Endothelial cell of umbilical vein (primary cell): Measurements from ENCODE around the gene DLD. TPM values are rescaled to one million over a fixed set of nuclear protein-coding genes. Genes with fewer than 3 reads are reported as not detected.
"Not testable (repeated sequence)": the region's sequence is repeated elsewhere in the genome, so short reads cannot be mapped to it uniquely, and the experiment has no call there.

Source experiments
- BruUV-seq: library from RNA; stranded (reverse); fragments of 400-500 nt; replicated peaks from 2 replicates; lab custom pipeline; 2021; lab: Mats Ljungman, UMichigan
- CTCF ChIA-PET: fragments of 300-600, 350-600 bp; sonication (Branson Sonifier 250); formaldehyde crosslinking; loops from one replicate; lab custom pipeline; 2021; ENCODE audit warnings: antibody characterized with exemption, inconsistent platforms; lab: Charles Lee
- POLR2A ChIA-PET: fragments of 300-600, 350-600 bp; sonication (Branson Sonifier 250); formaldehyde crosslinking; loops from one replicate; lab custom pipeline; 2021; ENCODE audit warnings: antibody characterized with exemption, inconsistent platforms; lab: Charles Lee
- DNase-seq: peaks from one replicate; pipeline ENCODE4 v3.0.0-alpha.2; 2011; ENCODE audit warnings: low read depth, low spot score
- FAIRE-seq: peaks from 2 replicates; lab custom pipeline; 2011; peaks lifted over from hg19 to GRCh38; lab: Jason Lieb, UNC
- H2AFZ ChIP-seq: 2 replicates; pipeline ENCODE4 v1.6.0; 2012; ENCODE audit warnings: low read depth, low read length, control low read depth, inconsistent platforms
- H3K27ac ChIP-seq: 2 replicates; pipeline ENCODE4 v1.5.1; 2011; ENCODE audit warnings: low read depth, mild to moderate bottlenecking, control low read depth, low read length, moderate library complexity; ENCODE audit not compliant: insufficient read depth
- H3K27me3 ChIP-seq, 2 experiments: 2 replicates each; pipeline versions ENCODE4 v1.6.0 to v1.6.1; 2011; ENCODE audit warnings: low read length in 2 of 2, mixed read lengths in 1 of 2; ENCODE audit not compliant: control insufficient read depth in 2 of 2, insufficient read depth in 2 of 2
- H3K36me3 ChIP-seq, 2 experiments: 2 replicates in 1 of 2; 3 replicates in 1 of 2; pipeline ENCODE4 v1.5.1; 2011; ENCODE audit warnings: low read length in 2 of 2, mild to moderate bottlenecking in 1 of 2, moderate library complexity in 1 of 2; ENCODE audit not compliant: control insufficient read depth in 2 of 2, insufficient read depth in 2 of 2; ENCODE audit errors: extremely low read depth in 1 of 2
- H3K4me1 ChIP-seq: 3 replicates; pipeline ENCODE4 v1.5.1; 2011; ENCODE audit warnings: mild to moderate bottlenecking, low read length; ENCODE audit not compliant: control insufficient read depth, insufficient read depth; ENCODE audit errors: extremely low read depth
- H3K4me2 ChIP-seq: 2 replicates; pipeline ENCODE4 v1.6.1; 2011; ENCODE audit warnings: low read length, control low read depth, mixed read lengths; ENCODE audit not compliant: insufficient read depth
- H3K4me3 ChIP-seq, 3 experiments: fragments of 200-600 bp in 1 of 3; sonication (generic), shearing (Covaris generic) in 1 of 3; replicated peaks in 1 of 3; 2 replicates each; pipeline ENCODE4 v1.5.1; 2011 to 2016; ENCODE audit warnings: control low read depth in 3 of 3, low read length in 3 of 3, mild to moderate bottlenecking in 2 of 3, inconsistent platforms in 1 of 3, low read depth in 1 of 3, moderate library complexity in 1 of 3; ENCODE audit not compliant: insufficient read depth in 1 of 3
- H3K79me2 ChIP-seq: 2 replicates; pipeline ENCODE4 v1.6.0; 2012; ENCODE audit warnings: low read length, inconsistent platforms; ENCODE audit not compliant: control insufficient read depth, insufficient read depth
- H3K9ac ChIP-seq: replicated peaks from 2 replicates; pipeline ENCODE3; 2011; ENCODE audit warnings: low read length, control low read depth; ENCODE audit not compliant: insufficient read depth; ENCODE audit errors: extremely low read depth
- H3K9me1 ChIP-seq: replicated peaks from 3 replicates; pipeline ENCODE4 v1.6.0; 2011; ENCODE audit warnings: mild to moderate bottlenecking, low read length; ENCODE audit not compliant: control insufficient read depth, insufficient read depth; ENCODE audit errors: extremely low read depth
- H3K9me3 ChIP-seq: replicated peaks from 2 replicates; pipeline ENCODE4 v1.5.1; 2012; ENCODE audit warnings: low read length, inconsistent platforms; ENCODE audit not compliant: control insufficient read depth, insufficient read depth
- H4K20me1 ChIP-seq: replicated peaks from 2 replicates; pipeline ENCODE3; 2011; ENCODE audit warnings: mild to moderate bottlenecking, low read length; ENCODE audit not compliant: control insufficient read depth, insufficient read depth; ENCODE audit errors: extremely low read depth
- CTCF ChIP-seq, 2 donors: IDR thresholded peaks; 1 replicate in 1 of 2; 2 replicates in 1 of 2; pipeline ENCODE4 v1.5.1; 2011; ENCODE audit warnings: low read length in 2 of 2, mild to moderate bottlenecking in 2 of 2, moderate library complexity in 2 of 2, control low read depth in 1 of 2, inconsistent platforms in 1 of 2, low read depth in 1 of 2; ENCODE audit not compliant: insufficient read depth in 1 of 2; ENCODE audit errors: extremely low read depth in 1 of 2
- EZH2 ChIP-seq: IDR thresholded peaks from 2 replicates; pipeline ENCODE4 v1.6.1; 2012; ENCODE audit warnings: borderline replicate concordance, low read depth, mild to moderate bottlenecking, moderate library complexity, low read length, inconsistent platforms; ENCODE audit not compliant: severe bottlenecking
- FOS ChIP-seq: IDR thresholded peaks from 2 replicates; pipeline ENCODE4 v1.6.1; 2011; ENCODE audit warnings: mild to moderate bottlenecking, low read length, moderate library complexity, borderline replicate concordance; ENCODE audit not compliant: insufficient read depth
- GATA2 ChIP-seq: IDR thresholded peaks from 2 replicates; pipeline ENCODE4 v1.7.0; 2011; ENCODE audit warnings: low read depth, mild to moderate bottlenecking, moderate library complexity, mixed read lengths, low read length; ENCODE audit not compliant: insufficient read length, insufficient read depth
- JUN ChIP-seq: IDR thresholded peaks from 2 replicates; pipeline ENCODE4 v1.6.1; 2011; ENCODE audit warnings: borderline replicate concordance, low read depth; ENCODE audit not compliant: insufficient read length, insufficient read depth
- MAX ChIP-seq: IDR thresholded peaks from 2 replicates; pipeline ENCODE4 v1.6.1; 2011; ENCODE audit not compliant: insufficient read depth, insufficient read length
- MYC ChIP-seq: IDR thresholded peaks from one replicate; pipeline ENCODE4 v1.6.1; 2011; ENCODE audit warnings: mild to moderate bottlenecking, low read depth, low read length
- POLR2A ChIP-seq: IDR thresholded peaks from 2 replicates; pipeline ENCODE4 v1.6.1; 2012; ENCODE audit warnings: low read depth, mild to moderate bottlenecking, control low read depth, low read length
- POLR2AphosphoS5 ChIP-seq: IDR thresholded peaks from 2 replicates; pipeline ENCODE4 v1.6.1; 2012; ENCODE audit warnings: low read depth, mild to moderate bottlenecking, control low read depth, low read length, moderate library complexity; ENCODE audit not compliant: insufficient read depth
- dilution Hi-C: fragments of 300-500 bp; cut with MboI; formaldehyde crosslinking; loops from one replicate; pipeline ENCODE4 v1.15.0; 2019; ENCODE audit warnings: low sequenced_read_pairs; ENCODE audit not compliant: extremely low pct_ligation_motif_present
- intact Hi-C: fragments of 100-400 bp; cut with micrococcal nuclease; formaldehyde crosslinking; loops from one replicate; pipeline ENCODE4 v1.10.0; 2022
- polyA plus RNA-seq, 4 experiments: library from polyadenylated mRNA; depleted of rRNA in 3 of 4; stranded (reverse) in 3 of 4; unstranded in 1 of 4; fragments of >200 nt; gene quantifications; 2 replicates each; pipeline versions ENCODE4 v1.2.1 to v1.2.3, GENCODE V29; 2011 to 2012; ENCODE audit warnings: missing spikeins in 1 of 4
- total RNA-seq: library from RNA; stranded (reverse); gene quantifications from 2 replicates; pipeline ENCODE4 v1.2.3, GENCODE V29; 2021

DLD gene
- total and polyA plus RNA-seq, 2 donors (not counting 3 experiments of a cell fraction or from before 2014, with no cell fraction given): 61.7 to 95.0 TPM

GRCh38 chr7:107847836-107848175, 43.2 kb upstream of the DLD start:
- H2AFZ ChIP-seq, FAIRE-seq, H3K36me3 ChIP-seq, H3K27ac ChIP-seq, H3K9me3 ChIP-seq, dilution Hi-C loops, DNase-seq, BruUV-seq, H3K79me2 ChIP-seq, H3K9ac ChIP-seq, H3K4me3 ChIP-seq, POLR2A ChIA-PET, H3K4me1 ChIP-seq, H3K9me1 ChIP-seq, H4K20me1 ChIP-seq, H3K4me2 ChIP-seq, CTCF ChIA-PET, intact Hi-C loops: not testable (repeated sequence)
- H3K27me3 ChIP-seq: peaks cover 2 to 13% of the 10 kb centered on the region in 2 experiments

- H2AFZ ChIP-seq, H3K4me2 ChIP-seq, H3K4me1 ChIP-seq, FAIRE-seq, H4K20me1 ChIP-seq, POLR2A ChIA-PET, intact Hi-C loops, H3K36me3 ChIP-seq, BruUV-seq, H3K9me1 ChIP-seq, H3K79me2 ChIP-seq, DNase-seq, H3K4me3 ChIP-seq, H3K9me3 ChIP-seq, dilution Hi-C loops, H3K27ac ChIP-seq, CTCF ChIA-PET, H3K9ac ChIP-seq: not testable (repeated sequence)
- H3K27me3 ChIP-seq: peaks cover 2 to 13% of the 10 kb centered on the region in 2 experiments
These were observed 42.8 kb upstream of the DLD start for GRCh38 chr7:107848211-107848610.

- H3K79me2 ChIP-seq: no peaks in the 10 kb centered on the region
- no peaks in the 10 kb centered on the region for H3K9me1 ChIP-seq
- no peaks in the 10 kb centered on the region for H3K9me3 ChIP-seq
- no peak for TF ChIP-seq CTCF (IDR thresholded peaks at IDR 0.05; ENCODE audit: extremely low read depth in 1 of 2, insufficient read depth in 1 of 2, low read depth in 1 of 2, low read length in 2 of 2)
- no peak for TF ChIP-seq FOS
- no peak for TF ChIP-seq JUN
- no peak for TF ChIP-seq GATA2
- no peak for TF ChIP-seq EZH2
- no peak for TF ChIP-seq POLR2AphosphoS5
- no peak for TF ChIP-seq MAX
- TF ChIP-seq POLR2A: no peak
- no peak for TF ChIP-seq MYC
- intact Hi-C loops (no loop called here), dilution Hi-C loops (no loop called here)
- no peak overlapping the region for H2AFZ ChIP-seq
- no TSS peak for BruUV-seq
- H3K36me3 ChIP-seq: no peaks in the 10 kb centered on the region
- H3K9ac ChIP-seq: no peak overlapping the region
- H3K4me2 ChIP-seq: no peak overlapping the region
- FAIRE-seq (no peak), DNase-seq (no peak)
- no peak overlapping the region for H3K27ac ChIP-seq
- POLR2A ChIA-PET: no interaction called here
- CTCF ChIA-PET: no interaction called here
- no peaks in the 10 kb centered on the region for H3K4me1 ChIP-seq
- H3K27me3 ChIP-seq: peaks cover 6 to 13% of the 10 kb centered on the region in 2 experiments
- H4K20me1 ChIP-seq: no peaks in the 10 kb centered on the region
- no peak overlapping the region for H3K4me3 ChIP-seq
These were observed 40.8 kb upstream of the DLD start for GRCh38 chr7:107850216-107850615.
